ENCODE results near the gene PRDM15. TPM values are rescaled to one million over a fixed set of nuclear protein-coding genes. Genes with fewer than 3 reads are reported as not detected.

PRDM15 gene
- total RNA-seq, 4 donors from 2014 or later = 7.6 to 27.5 (median 12.9) TPM

DNA sequence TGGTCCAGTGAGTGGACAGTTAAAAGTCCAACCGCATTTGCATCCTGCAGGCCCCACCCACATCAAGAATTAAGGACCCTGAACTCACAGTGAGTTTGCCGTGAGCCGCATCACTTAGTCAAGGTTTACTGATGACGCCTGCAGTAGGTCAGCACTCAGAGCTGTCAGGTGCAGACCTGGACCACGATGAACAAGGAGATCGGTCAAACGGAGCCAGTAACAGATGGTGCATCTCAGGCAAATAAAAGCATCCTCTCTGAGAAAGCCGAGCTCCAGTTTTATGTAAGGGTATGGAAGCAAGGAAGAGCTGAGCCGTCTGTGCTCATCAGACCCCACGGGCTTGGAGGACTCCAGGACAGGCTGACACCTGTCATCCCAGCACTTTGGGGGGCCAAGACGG lies 4.5 kb downstream of the PRDM15 start:
- no peaks in the 10 kb centered on the region for H3K36me3 ChIP-seq
- no peak overlapping the region for H3K27ac ChIP-seq
- no peak overlapping the region for H3K4me3 ChIP-seq
- DNase-seq (ENCODE audit: low spot score in 2 of 2) = no peak
- H3K4me1 ChIP-seq = peaks cover 18% of the 10 kb centered on the region
- no peaks in the 10 kb centered on the region for H3K27me3 ChIP-seq
- TF ChIP-seq POLR2A (IDR thresholded peaks at IDR 0.05) = no peak
- WGBS = 80% methylated on average over 10 of the region's 11 CpGs
- no peaks in the 10 kb centered on the region for H3K9me3 ChIP-seq

DNA sequence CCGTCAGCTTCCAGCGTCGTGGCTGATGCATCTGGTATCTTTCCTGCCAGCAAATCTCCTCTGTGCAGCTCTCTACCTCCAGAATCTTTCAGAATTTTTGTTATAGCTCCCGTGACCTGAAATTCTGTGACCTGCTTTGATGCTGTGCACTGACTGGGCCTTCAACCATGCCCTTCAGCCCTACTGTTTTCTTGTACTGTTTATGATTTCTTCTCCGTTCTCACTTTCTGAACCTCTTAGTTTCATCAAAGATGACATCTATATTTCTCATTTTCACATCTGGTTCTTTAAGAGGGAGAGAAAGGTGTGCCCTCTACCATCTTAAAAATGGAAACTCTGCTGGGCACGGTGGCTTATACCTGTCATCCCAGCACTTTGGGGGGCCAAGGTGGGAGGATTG lies 5.7 kb downstream of the PRDM15 start:
- H3K27ac ChIP-seq = no peak overlapping the region
- TF ChIP-seq POLR2AphosphoS5 (IDR thresholded peaks at IDR 0.05) (no peak), EP300 (IDR thresholded peaks at IDR 0.05) (no peak), POLR2A (IDR thresholded peaks at IDR 0.05) (no peak)
- TF ChIP-seq, protein P1, sequence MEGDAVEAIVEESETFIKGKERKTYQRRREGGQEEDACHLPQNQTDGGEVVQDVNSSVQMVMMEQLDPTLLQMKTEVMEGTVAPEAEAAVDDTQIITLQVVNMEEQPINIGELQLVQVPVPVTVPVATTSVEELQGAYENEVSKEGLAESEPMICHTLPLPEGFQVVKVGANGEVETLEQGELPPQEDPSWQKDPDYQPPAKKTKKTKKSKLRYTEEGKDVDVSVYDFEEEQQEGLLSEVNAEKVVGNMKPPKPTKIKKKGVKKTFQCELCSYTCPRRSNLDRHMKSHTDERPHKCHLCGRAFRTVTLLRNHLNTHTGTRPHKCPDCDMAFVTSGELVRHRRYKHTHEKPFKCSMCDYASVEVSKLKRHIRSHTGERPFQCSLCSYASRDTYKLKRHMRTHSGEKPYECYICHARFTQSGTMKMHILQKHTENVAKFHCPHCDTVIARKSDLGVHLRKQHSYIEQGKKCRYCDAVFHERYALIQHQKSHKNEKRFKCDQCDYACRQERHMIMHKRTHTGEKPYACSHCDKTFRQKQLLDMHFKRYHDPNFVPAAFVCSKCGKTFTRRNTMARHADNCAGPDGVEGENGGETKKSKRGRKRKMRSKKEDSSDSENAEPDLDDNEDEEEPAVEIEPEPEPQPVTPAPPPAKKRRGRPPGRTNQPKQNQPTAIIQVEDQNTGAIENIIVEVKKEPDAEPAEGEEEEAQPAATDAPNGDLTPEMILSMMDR (IDR thresholded peaks at IDR 0.05) = no peak
- no peaks in the 10 kb centered on the region for H3K27me3 ChIP-seq
- no peaks in the 10 kb centered on the region for H3K36me3 ChIP-seq
- H3K9me3 ChIP-seq = no peaks in the 10 kb centered on the region
- H3K4me1 ChIP-seq = peaks cover 17% of the 10 kb centered on the region
- no peak overlapping the region for H3K4me3 ChIP-seq
- no peak for DNase-seq (ENCODE audit: low spot score in 2 of 2)
- WGBS = 92% methylated on average over 6 of the region's 6 CpGs

DNA sequence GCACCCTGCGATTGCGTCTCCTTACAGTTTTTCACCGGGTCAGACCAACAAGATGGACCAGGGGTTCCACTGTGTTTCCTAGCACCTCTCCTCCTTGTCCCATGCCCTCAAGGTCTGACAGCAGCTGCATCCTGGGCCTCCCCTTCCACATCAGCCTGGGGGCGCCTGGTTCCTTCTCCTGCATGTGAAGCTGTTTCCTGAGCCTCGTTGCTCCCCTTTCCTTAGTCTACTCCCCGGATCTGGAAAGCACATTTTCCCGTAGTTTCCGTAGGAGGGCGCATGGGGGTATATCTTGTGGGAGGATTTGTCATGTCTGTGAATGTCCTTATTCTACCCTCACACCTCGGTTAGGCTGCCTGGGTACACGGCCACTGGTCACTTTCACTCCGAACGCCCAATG lies 6.1 kb downstream of the PRDM15 start:
- no peak overlapping the region for H3K4me3 ChIP-seq
- DNase-seq (ENCODE audit: low spot score in 2 of 2) = no peak
- 88% methylated on average over 13 of the region's 13 CpGs for WGBS
- H3K27me3 ChIP-seq = no peaks in the 10 kb centered on the region
- H3K4me1 ChIP-seq = peaks cover 15% of the 10 kb centered on the region
- no peaks in the 10 kb centered on the region for H3K9me3 ChIP-seq
- TF ChIP-seq POLR2A (IDR thresholded peaks at IDR 0.05) = no peak
- no peak for TF ChIP-seq POLR2AphosphoS5 (IDR thresholded peaks at IDR 0.05)
- TF ChIP-seq EP300 (IDR thresholded peaks at IDR 0.05) = no peak
- TF ChIP-seq, protein P1 (IDR thresholded peaks at IDR 0.05) = no peak
- no peak overlapping the region for H3K27ac ChIP-seq
- H3K36me3 ChIP-seq = no peaks in the 10 kb centered on the region

DNA sequence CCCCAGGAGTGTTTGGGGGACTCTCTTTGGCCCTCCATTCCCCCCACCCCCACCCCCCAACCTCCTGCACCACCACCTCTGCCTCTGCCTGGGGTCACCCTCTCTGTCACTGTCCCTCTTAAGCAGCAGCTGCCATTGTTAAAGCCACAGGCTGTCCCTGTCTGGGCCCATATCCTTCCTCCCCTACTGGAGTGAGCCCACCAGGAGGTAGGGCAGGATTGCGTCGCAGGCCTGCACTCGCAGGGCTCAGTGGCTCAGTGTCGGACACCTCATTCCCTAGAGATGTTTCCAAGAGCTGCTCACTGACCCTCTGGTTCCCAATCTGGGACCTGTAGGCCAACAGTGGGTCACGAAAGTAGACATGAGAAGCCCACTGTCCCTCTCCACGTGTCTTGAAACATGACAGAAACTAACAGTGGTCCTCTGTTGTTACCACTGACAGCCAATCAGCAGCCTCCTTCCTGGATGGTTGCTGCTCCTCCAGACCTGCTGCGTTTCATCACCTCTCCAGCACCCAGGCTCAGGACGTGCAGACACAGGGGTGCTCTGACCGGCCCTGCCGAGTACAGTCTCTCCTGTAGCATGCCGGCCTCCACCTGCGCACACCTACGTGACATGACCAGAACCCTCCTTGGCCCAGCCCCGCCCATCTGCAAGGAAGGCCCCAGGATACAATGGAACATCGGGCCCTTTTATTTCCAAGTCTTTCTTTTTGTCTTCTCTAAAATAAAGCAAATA lies 7.7 kb downstream of the PRDM15 start:
- H3K27me3 ChIP-seq = no peaks in the 10 kb centered on the region
- no peak overlapping the region for H3K4me3 ChIP-seq
- 95% methylated on average over 10 of the region's 15 CpGs for WGBS
- H3K36me3 ChIP-seq = no peaks in the 10 kb centered on the region
- TF ChIP-seq, protein P1 (IDR thresholded peaks at IDR 0.05) = no peak
- TF ChIP-seq POLR2A (IDR thresholded peaks at IDR 0.05) (no peak), POLR2AphosphoS5 (IDR thresholded peaks at IDR 0.05) (no peak), EP300 (IDR thresholded peaks at IDR 0.05) (no peak)
- no peak for DNase-seq (ENCODE audit: low spot score in 2 of 2)
- H3K27ac ChIP-seq = no peak overlapping the region
- no peaks in the 10 kb centered on the region for H3K9me3 ChIP-seq
- H3K4me1 ChIP-seq = peaks cover 1% of the 10 kb centered on the region

DNA sequence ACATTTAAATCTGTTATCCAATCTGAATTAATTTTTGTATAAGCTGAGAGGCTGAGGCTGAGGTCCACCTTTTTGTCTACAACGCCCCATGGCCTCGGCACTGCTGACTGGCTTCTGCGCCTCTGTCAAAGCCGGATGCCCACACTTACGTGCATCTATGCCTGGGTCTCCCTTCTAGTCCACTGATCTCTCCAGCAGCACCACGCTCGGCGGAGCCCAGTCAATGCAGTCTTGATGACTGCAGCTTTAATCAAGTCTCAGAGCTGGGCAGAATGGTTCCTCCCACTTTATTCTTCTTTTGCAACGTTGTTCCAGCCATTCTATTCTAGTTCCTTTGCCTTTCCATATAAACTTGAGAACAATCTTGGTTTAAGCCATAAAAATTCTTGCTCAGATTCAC lies 9.4 kb downstream of the PRDM15 start:
- 77% methylated on average over 9 of the region's 9 CpGs for whole genome bisulfite sequencing
- Histone ChIP-seq H3K4me1 (no peaks in the 10 kb centered on the region), H3K9me3 (no peaks in the 10 kb centered on the region), H3K27ac (no peak overlapping the region), H3K27me3 (no peaks in the 10 kb centered on the region), H3K4me3 (no peak overlapping the region), H3K36me3 (no peaks in the 10 kb centered on the region)
- no peak for TF ChIP-seq POLR2AphosphoS5 (IDR thresholded peaks at IDR 0.05)
- no peak for TF ChIP-seq POLR2A (IDR thresholded peaks at IDR 0.05)
- TF ChIP-seq, protein P1 (IDR thresholded peaks at IDR 0.05) = no peak
- no peak for TF ChIP-seq EP300 (IDR thresholded peaks at IDR 0.05)
- DNase-seq (ENCODE audit: low spot score in 2 of 2) = no peak

Data from suprapubic skin (tissue), 4 donors.